CD4-positive, alpha-beta T cell (primary cell): Measurements from ENCODE around the gene CALML3. TPM values are rescaled to one million over a fixed set of nuclear protein-coding genes. Genes with fewer than 3 reads are reported as not detected.

ENCODE experiments used
- ATAC-seq: fragments of 200-7000 bp; cut with Tn5 transposase; one replicate; pipeline ENCODE4 v1.10.0; 2022; ENCODE audit warnings: mild to moderate bottlenecking; ENCODE audit not compliant: poor library complexity
- CTCF ChIA-PET: fragments of 350-600 bp; sonication (Branson Sonifier 250); formaldehyde crosslinking; loops from one replicate; lab custom pipeline; 2021; ENCODE audit warnings: antibody characterized with exemption, inconsistent platforms; lab: Charles Lee
- POLR2A ChIA-PET: fragments of 350-600 bp; sonication (Branson Sonifier 250); formaldehyde crosslinking; loops from one replicate; lab custom pipeline; 2021; ENCODE audit warnings: antibody characterized with exemption, inconsistent platforms; lab: Charles Lee
- DNase-seq, 14 experiments: peaks; one replicate each; pipeline ENCODE4 v3.0.0-alpha.2; 2013 to 2020; ENCODE audit warnings: mixed read lengths in 2 of 14
- H3K27ac ChIP-seq, 2 donors: one replicate each; pipeline versions ENCODE4 v1.5.1 to v1.7.0; 2013; ENCODE audit warnings: low read length in 2 of 2, low read depth in 1 of 2, mild to moderate bottlenecking in 1 of 2
- H3K27me3 ChIP-seq, 2 experiments: 1 replicate in 1 of 2; 2 replicates in 1 of 2; pipeline versions ENCODE4 v1.6.1 to v1.7.0; 2013; ENCODE audit warnings: low read length in 2 of 2, control low read depth in 1 of 2, mild to moderate bottlenecking in 1 of 2, moderate library complexity in 1 of 2; ENCODE audit not compliant: insufficient read depth in 2 of 2, control insufficient read depth in 1 of 2
- H3K36me3 ChIP-seq: one replicate; pipeline ENCODE4 v1.6.1; 2013; ENCODE audit warnings: low read length, control low read depth; ENCODE audit not compliant: insufficient read depth
- H3K4me1 ChIP-seq: one replicate; pipeline ENCODE4 v1.6.1; 2013; ENCODE audit warnings: low read length, control low read depth; ENCODE audit not compliant: insufficient read depth
- H3K4me3 ChIP-seq: one replicate; pipeline ENCODE4 v1.5.1; 2013; ENCODE audit warnings: mild to moderate bottlenecking, low read length, moderate library complexity
- H3K9me3 ChIP-seq, 2 experiments: 1 replicate in 1 of 2; 2 replicates in 1 of 2; pipeline versions ENCODE4 v1.6.1 to v1.7.0; 2013; ENCODE audit warnings: low read length in 2 of 2, mild to moderate bottlenecking in 2 of 2, control low read depth in 1 of 2, moderate library complexity in 1 of 2; ENCODE audit not compliant: control insufficient read depth in 1 of 2, insufficient read depth in 1 of 2
- H3K27ac Mint-ChIP-seq: one replicate; pipeline ENCODE4 v1.8.0; 2020; ENCODE audit warnings: mixed read lengths
- H3K27me3 Mint-ChIP-seq: one replicate; pipeline ENCODE4 v1.8.0; 2021; ENCODE audit warnings: mixed read lengths
- H3K36me3 Mint-ChIP-seq: one replicate; pipeline ENCODE4 v1.8.0; 2021; ENCODE audit warnings: low read depth, mixed read lengths
- H3K4me1 Mint-ChIP-seq: one replicate; pipeline ENCODE4 v1.8.0; 2021; ENCODE audit warnings: low read depth, mixed read lengths
- H3K4me3 Mint-ChIP-seq: one replicate; pipeline ENCODE4 v1.8.0; 2020; ENCODE audit warnings: mild to moderate bottlenecking, mixed read lengths
- H3K9me3 Mint-ChIP-seq: one replicate; pipeline ENCODE4 v1.8.0; 2020; ENCODE audit warnings: mixed read lengths
- intact Hi-C, 2 experiments: fragments of 100-400 bp; cut with DNase I in 1 of 2; cut with micrococcal nuclease in 1 of 2; formaldehyde crosslinking; loops; one replicate each; pipeline versions ENCODE4 v1.15.1 to v1.9.0; 2023 to 2025; cut with DNase I, micrococcal nuclease
- total RNA-seq, 174 experiments: library from RNA in 2 of 174; stranded (reverse) in 2 of 174; gene quantifications; one replicate each; pipeline ENCODE4 v1.2.3 and lab custom pipeline; 2021 to 2026
- TF ChIP-seq, protein P1 (sequence below): fragments of 200-600 bp; IDR thresholded peaks from one replicate; pipeline ENCODE4 v1.8.0; 2022; ENCODE audit warnings: antibody characterized with exemption, mild to moderate bottlenecking

Gene CALML3
- total RNA-seq, 2 experiments from 2014 or later: not detected

DNA sequence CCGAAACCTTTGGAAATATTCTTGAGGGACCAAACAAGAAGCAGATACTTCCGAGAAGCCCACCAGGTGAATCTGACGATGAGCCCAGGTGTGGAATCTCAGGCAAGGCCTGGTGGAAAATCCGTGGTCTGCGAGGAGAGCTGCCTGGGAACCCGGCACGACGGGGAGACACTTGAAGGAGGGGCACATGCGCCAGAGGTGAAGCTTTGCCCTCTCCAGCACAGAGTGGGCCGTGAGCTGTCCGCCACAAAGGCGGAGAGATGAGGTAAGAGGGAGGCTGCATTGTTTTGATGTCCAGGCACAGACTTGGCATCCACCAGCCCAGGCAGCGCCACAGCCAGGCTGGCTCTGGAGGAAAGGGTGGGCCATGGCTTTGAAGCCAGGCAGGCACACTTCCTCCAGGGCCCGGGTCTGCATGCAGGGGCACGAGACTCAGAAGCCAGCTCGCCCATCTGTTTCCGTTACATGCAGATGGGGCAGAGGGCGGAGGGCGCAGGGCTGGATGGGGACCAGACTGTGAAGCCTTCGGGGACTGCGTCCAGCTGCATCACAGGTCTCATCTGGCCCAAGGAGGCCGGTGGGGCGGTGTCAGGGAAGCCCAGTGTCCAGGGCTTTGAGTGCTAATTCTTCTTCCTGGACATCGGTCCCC lies 45.4 kb downstream of the CALML3 start:
- ChIA-PET CTCF (no interaction called here), POLR2A (no interaction called here)
- H3K27ac ChIP-seq: no peak overlapping the region
- H3K36me3 Mint-ChIP-seq: peaks cover under 1% of the 10 kb centered on the region
- no peak overlapping the region for H3K4me3 ChIP-seq
- peaks cover under 1% of the 10 kb centered on the region for H3K9me3 Mint-ChIP-seq
- no peak overlapping the region for H3K27ac Mint-ChIP-seq
- ATAC-seq (no peak), DNase-seq (no peak)
- TF ChIP-seq, protein P1, sequence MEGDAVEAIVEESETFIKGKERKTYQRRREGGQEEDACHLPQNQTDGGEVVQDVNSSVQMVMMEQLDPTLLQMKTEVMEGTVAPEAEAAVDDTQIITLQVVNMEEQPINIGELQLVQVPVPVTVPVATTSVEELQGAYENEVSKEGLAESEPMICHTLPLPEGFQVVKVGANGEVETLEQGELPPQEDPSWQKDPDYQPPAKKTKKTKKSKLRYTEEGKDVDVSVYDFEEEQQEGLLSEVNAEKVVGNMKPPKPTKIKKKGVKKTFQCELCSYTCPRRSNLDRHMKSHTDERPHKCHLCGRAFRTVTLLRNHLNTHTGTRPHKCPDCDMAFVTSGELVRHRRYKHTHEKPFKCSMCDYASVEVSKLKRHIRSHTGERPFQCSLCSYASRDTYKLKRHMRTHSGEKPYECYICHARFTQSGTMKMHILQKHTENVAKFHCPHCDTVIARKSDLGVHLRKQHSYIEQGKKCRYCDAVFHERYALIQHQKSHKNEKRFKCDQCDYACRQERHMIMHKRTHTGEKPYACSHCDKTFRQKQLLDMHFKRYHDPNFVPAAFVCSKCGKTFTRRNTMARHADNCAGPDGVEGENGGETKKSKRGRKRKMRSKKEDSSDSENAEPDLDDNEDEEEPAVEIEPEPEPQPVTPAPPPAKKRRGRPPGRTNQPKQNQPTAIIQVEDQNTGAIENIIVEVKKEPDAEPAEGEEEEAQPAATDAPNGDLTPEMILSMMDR: no peak
- H3K36me3 ChIP-seq: no peaks in the 10 kb centered on the region
- intact Hi-C loops: no loop called here
- peaks cover 16% of the 10 kb centered on the region for H3K4me1 ChIP-seq
- H3K4me1 Mint-ChIP-seq: peaks cover 15% of the 10 kb centered on the region
- H3K9me3 ChIP-seq: peaks cover 0 to 11% of the 10 kb centered on the region in 2 experiments
- H3K27me3 ChIP-seq: no peaks in the 10 kb centered on the region
- no peak overlapping the region for H3K4me3 Mint-ChIP-seq
- H3K27me3 Mint-ChIP-seq: no peaks in the 10 kb centered on the region

DNA sequence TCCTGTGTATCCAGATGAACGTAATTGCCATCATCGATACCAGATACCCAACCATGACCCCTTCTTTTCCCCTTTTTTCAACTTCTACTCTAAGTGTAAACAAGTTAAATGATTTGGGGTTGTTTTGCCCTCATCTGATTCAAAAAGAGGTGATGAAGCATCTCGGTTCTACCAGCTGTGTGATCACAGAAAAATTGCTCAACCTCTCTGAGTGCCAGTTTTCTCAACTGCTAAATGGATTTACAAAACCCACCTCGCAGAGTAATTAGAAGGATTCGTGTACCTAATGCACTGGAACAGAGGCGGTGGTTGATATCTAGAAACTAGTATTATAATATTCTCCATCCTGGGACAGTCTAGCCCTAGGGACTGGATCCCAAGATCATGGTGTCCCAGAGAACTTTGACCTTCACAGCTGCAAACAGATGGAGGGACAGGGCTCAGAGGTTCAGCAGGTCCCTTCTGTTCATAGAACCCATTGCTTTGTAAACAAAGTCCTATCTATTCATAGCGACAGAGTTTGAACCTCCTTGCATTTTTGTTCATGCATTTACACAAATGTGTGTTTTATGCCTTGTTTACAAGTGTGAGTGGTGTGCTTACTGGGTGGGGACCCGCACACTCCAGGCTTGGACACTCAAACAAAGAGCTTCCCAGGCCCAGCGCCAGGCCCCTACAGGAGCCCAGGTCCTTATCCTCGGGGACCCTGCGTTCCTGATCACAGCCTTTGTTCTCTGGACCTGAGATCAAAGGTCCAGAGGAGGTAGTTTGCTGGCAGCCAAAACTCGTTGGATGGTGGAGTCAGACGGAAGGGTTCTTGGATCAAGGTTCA lies 46.4 kb downstream of the CALML3 start:
- H3K9me3 ChIP-seq: peaks cover 0 to under 1% of the 10 kb centered on the region in 2 experiments
- H3K36me3 Mint-ChIP-seq: no peaks in the 10 kb centered on the region
- H3K27ac Mint-ChIP-seq: no peak overlapping the region
- no peak for DNase-seq
- peaks cover 5% of the 10 kb centered on the region for H3K4me1 ChIP-seq
- H3K4me3 ChIP-seq: no peak overlapping the region
- no peaks in the 10 kb centered on the region for H3K27me3 Mint-ChIP-seq
- no peaks in the 10 kb centered on the region for H3K27me3 ChIP-seq
- POLR2A ChIA-PET: interaction anchor here (0.9 to 1.2 kb wide), 2 partner anchors 9 to 22 kb away, joined by 3 read pairs; no protein-coding TSS in a partner anchor
- H3K27ac ChIP-seq: no peak overlapping the region
- TF ChIP-seq, protein P1: no peak
- ATAC-seq: no peak
- H3K9me3 Mint-ChIP-seq: no peaks in the 10 kb centered on the region
- no peak overlapping the region for H3K4me3 Mint-ChIP-seq
- CTCF ChIA-PET: no interaction called here
- no peaks in the 10 kb centered on the region for H3K36me3 ChIP-seq
- peaks cover 7% of the 10 kb centered on the region for H3K4me1 Mint-ChIP-seq
- intact Hi-C loops: no loop called here

DNA sequence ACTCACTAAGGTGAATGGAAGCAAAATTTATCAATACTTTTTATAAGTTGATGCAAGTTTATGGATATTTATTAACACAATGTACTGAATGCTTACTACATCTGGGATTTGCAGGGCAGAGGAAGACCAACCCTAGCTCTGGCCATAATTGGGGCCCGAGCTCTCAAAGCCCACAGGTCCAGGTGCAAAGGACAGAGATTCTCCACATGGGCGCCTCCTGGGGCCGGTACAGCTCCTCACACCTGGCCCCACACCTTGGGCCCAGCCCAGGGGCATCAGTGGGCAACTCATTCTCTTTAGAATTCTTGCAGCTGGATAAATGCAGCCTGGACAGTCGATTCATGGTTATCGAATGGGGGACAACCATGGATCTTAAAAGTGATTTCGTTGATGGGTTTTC lies 47.1 kb downstream of the CALML3 start:
- ChIA-PET CTCF (no interaction called here), POLR2A (interaction anchor here (1.2 kb wide), 1 partner anchor 23 kb away, joined by 3 read pairs; no protein-coding TSS in a partner anchor)
- peaks cover under 1% of the 10 kb centered on the region for H3K4me1 Mint-ChIP-seq
- H3K4me3 Mint-ChIP-seq: no peak overlapping the region
- TF ChIP-seq, protein P1: no peak
- no peaks in the 10 kb centered on the region for H3K36me3 Mint-ChIP-seq
- no peaks in the 10 kb centered on the region for H3K27me3 ChIP-seq
- H3K4me3 ChIP-seq: no peak overlapping the region
- H3K36me3 ChIP-seq: no peaks in the 10 kb centered on the region
- no peaks in the 10 kb centered on the region for H3K4me1 ChIP-seq
- H3K27ac Mint-ChIP-seq: no peak overlapping the region
- no peaks in the 10 kb centered on the region for H3K9me3 Mint-ChIP-seq
- no peak overlapping the region for H3K27ac ChIP-seq
- ATAC-seq (no peak), DNase-seq (no peak)
- no peaks in the 10 kb centered on the region for H3K9me3 ChIP-seq
- intact Hi-C loops: no loop called here
- no peaks in the 10 kb centered on the region for H3K27me3 Mint-ChIP-seq
